ENCODE measurements around the gene DIPK1B. TPM values are rescaled to one million over a fixed set of nuclear protein-coding genes. Genes with fewer than 3 reads are reported as not detected.

DIPK1B gene
- total and polyA plus RNA-seq, 10 donors: 5.2 to 26.5 (median 12.3) TPM

DNA sequence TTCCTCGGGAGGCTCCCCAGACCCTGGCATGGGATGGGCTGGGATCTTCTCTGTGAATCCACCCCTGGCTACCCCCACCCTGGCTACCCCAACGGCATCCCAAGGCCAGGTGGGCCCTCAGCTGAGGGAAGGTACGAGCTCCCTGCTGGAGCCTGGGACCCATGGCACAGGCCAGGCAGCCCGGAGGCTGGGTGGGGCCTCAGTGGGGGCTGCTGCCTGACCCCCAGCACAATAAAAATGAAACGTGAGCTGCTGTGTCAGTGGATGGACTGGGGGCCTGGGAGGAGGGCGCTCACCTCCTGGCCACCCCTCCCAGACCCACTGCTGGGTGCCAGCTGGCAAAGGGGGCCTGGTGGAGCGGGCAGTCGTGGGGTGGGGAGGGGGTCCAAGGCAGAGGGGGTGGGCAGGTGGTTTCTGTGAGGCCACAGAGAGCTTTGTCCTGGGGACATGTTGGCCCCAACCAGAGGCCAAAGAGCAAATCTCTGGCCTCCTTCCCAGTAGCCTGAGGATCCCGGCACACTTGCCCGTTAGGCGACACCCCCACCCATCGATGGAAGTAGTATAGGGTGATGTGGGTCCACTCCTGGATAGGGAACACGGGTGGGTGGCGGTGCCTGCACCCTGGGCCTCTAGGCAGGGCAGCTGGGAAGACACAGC is 39.8 kb upstream of the DIPK1B start:
- Histone ChIP-seq H3K27ac (peak overlapping the region in 5 of 8 donors; percentile 2 to 48 (median 38)), H3K9me3 (no peaks in the 10 kb centered on the region), H3K4me3 (peak overlapping the region in 1 of 8 donors; percentile 81), H3K27me3 (replicated peaks in 1 of 7) (peaks cover 0 to 30% (median 0%) of the 10 kb centered on the region in 7 donors), H3K36me3 (peaks cover 0 to 95% (median 37%) of the 10 kb centered on the region in 6 donors), H3K4me1 (peaks cover 0 to 69% (median 27%) of the 10 kb centered on the region in 6 donors)
- WGBS, 5 donors: 62 to 72% (median 66%) methylated on average over 7 to 14 of the region's 14 CpGs
- no peak for DNase-seq
- intact Hi-C loops (cut with DNase I; ENCODE audit: low total_unique reads): no loop called here
- TF ChIP-seq POLR2A (IDR thresholded peaks at IDR 0.05) (no peak), POLR2AphosphoS5 (IDR thresholded peaks at IDR 0.05) (peak; percentile 5 to 59 (median 8))

DNA sequence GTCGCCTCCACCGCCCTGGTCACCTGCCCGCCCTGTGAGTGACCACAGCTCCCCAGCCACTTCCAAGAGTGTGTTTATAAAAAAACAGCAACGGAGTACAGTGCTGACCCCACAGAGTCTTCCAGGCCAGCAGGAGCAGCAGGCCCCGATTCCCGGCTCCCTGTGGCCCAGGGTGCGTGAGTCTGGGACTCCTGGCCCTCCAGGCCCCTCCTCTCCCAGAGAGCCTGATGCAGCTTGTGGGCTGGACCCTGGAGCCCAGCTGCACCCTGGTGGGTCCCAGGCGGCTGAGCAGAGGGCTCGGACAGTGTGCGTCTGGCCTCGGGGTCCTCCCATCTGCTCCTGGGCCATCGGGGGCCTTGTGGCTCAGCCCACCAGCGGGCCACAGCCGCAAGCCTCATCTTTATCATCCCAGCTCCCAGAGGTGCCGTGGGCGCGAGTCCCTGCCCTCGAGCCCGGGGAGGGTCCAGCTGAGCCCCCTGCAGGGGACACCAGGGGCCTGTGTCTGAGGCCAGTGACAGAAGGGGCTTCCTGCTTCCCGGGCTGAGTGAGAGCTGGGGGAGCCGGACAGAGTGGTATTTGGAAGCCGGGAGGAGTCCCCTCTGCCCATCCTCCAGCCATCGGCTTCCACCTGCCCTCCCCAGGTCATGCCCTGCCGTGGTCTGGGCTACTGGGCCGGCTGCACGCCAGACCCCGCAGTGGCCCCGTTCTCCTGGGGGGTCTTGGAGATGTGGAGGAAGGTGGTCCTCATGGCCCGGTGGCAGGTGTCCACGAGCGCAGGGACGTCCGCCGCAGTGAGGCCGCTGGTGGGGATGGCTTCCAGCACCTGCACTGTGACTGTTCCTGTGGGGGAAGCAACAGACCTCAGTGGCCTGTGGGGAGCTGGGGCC is 39.0 kb upstream of the DIPK1B start:
- Histone ChIP-seq H3K27ac (peak overlapping the region in 5 of 8 donors; percentile 2 to 45 (median 33)), H3K4me1 (peaks cover 0 to 71% (median 30%) of the 10 kb centered on the region in 6 donors), H3K9me3 (no peaks in the 10 kb centered on the region), H3K4me3 (no peak overlapping the region), H3K27me3 (replicated peaks in 1 of 7) (peaks cover 0 to 23% (median 0%) of the 10 kb centered on the region in 7 donors), H3K36me3 (peaks cover 0 to 95% (median 37%) of the 10 kb centered on the region in 6 donors)
- TF ChIP-seq, protein P1, sequence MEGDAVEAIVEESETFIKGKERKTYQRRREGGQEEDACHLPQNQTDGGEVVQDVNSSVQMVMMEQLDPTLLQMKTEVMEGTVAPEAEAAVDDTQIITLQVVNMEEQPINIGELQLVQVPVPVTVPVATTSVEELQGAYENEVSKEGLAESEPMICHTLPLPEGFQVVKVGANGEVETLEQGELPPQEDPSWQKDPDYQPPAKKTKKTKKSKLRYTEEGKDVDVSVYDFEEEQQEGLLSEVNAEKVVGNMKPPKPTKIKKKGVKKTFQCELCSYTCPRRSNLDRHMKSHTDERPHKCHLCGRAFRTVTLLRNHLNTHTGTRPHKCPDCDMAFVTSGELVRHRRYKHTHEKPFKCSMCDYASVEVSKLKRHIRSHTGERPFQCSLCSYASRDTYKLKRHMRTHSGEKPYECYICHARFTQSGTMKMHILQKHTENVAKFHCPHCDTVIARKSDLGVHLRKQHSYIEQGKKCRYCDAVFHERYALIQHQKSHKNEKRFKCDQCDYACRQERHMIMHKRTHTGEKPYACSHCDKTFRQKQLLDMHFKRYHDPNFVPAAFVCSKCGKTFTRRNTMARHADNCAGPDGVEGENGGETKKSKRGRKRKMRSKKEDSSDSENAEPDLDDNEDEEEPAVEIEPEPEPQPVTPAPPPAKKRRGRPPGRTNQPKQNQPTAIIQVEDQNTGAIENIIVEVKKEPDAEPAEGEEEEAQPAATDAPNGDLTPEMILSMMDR (IDR thresholded peaks at IDR 0.05 in 8 of 11, conservative IDR thresholded peaks at IDR 0.05 in 3 of 11): no peak
- TF ChIP-seq POLR2AphosphoS5 (IDR thresholded peaks at IDR 0.05) (peak; percentile 58 to 85 (median 83)), POLR2A (IDR thresholded peaks at IDR 0.05) (no peak)
- intact Hi-C loops (cut with DNase I; ENCODE audit: low total_unique reads): no loop called here
- 62 to 72% (median 68%) methylated on average over 14 to 35 of the region's 35 CpGs for WGBS, 5 donors
- DNase-seq: no peak

DNA sequence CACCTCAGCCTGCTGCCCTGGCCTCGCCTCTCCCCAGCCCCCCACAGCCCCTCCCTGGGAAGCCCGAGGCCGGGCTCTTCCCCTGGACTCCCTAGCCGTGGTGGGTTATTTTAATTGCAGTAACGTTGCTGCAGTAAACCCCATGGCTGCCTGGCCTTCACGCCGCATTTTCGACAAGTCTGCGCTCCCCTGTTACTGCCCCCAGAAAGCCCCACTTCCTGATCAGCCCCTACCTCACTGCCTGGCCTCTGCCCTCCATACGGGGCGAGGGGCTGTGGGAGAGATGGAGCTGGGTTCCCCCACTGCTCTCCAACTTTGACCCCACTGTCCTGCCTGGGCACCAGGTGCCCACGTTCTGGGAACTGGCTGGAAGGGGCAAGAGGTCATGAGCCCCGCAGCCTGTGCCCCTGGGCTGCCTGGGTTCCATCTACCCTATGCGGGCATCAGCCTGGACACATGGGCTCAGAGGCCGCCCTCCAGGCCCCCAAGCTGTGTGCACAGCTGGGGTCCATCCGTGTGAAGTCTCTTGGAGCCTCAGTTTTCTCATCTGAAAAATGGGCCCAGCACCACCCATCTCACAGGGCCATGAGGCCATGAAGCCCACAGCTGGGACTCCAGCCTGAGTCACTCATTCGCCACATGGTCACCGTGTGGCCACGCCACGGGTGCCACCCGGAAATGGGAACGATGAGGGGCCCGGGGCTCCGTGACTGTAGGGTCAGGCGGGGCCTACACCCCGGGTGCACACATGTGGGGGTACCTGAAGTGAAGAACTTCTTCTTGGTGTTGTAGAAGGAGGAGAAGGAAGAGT is 38.2 kb upstream of the DIPK1B start:
- H3K9me3 ChIP-seq: no peaks in the 10 kb centered on the region
- no peak for DNase-seq
- H3K27ac ChIP-seq: peak overlapping the region in 5 of 8 donors; percentile 17 to 45 (median 31)
- H3K27me3 ChIP-seq (replicated peaks in 1 of 7): peaks cover 0 to 16% (median 0%) of the 10 kb centered on the region in 7 donors
- peaks cover 0 to 71% (median 34%) of the 10 kb centered on the region in 6 donors for H3K4me1 ChIP-seq
- intact Hi-C loops (cut with DNase I; ENCODE audit: low total_unique reads): no loop called here
- H3K36me3 ChIP-seq: peaks cover 0 to 87% (median 37%) of the 10 kb centered on the region in 6 donors
- TF ChIP-seq, protein P1 (IDR thresholded peaks at IDR 0.05 in 8 of 11, conservative IDR thresholded peaks at IDR 0.05 in 3 of 11): no peak
- TF ChIP-seq POLR2AphosphoS5 (IDR thresholded peaks at IDR 0.05): peak; percentile 67 to 88 (median 84)
- 55 to 77% (median 63%) methylated on average over 15 to 26 of the region's 26 CpGs for WGBS, 5 donors
- no peak overlapping the region for H3K4me3 ChIP-seq

DNA sequence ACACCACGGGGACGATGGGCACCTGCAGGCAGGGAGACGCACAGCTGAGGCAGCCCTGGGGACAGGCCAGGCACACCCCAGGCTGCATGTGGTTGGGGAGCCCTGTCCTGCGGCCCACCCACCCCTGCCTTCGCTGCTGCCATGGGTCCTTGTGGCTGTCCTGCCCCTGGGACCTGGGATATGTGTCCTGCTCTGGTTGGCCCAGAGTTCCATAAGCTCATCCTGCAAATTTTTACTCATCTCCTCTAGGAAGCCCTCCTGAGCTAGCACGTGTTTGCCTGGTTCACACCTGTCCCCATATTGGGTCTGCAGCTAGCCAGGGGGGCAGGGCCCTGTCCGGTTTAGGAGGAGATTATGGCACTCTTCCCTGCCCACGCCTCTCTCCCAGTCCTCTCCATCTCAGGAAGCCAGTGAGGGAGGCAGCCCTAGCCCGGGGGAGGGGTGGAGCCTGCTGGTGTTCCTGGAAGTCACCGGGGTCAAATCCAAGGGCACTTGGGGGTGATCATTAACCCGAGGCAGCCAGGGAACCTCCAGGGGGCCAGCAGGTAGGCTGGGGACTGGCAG is 37.5 kb upstream of the DIPK1B start:
- TF ChIP-seq, protein P1 (IDR thresholded peaks at IDR 0.05 in 8 of 11, conservative IDR thresholded peaks at IDR 0.05 in 3 of 11): no peak
- peak; percentile 64 to 82 (median 80) for TF ChIP-seq POLR2AphosphoS5 (IDR thresholded peaks at IDR 0.05)
- no peak for TF ChIP-seq POLR2A (IDR thresholded peaks at IDR 0.05)
- 56 to 69% (median 68%) methylated on average over 10 to 11 of the region's 11 CpGs for WGBS, 5 donors

More for the DNA sequence above, 37.5 kb upstream of the DIPK1B start:
- peak overlapping the region in 5 of 8 donors; percentile 17 to 45 (median 31) for H3K27ac ChIP-seq
- peaks cover 0 to 9% (median 0%) of the 10 kb centered on the region in 7 donors for H3K27me3 ChIP-seq (replicated peaks in 1 of 7)
- no peak for DNase-seq
- H3K4me3 ChIP-seq: no peak overlapping the region
- H3K36me3 ChIP-seq: peaks cover 0 to 80% (median 37%) of the 10 kb centered on the region in 6 donors
- H3K9me3 ChIP-seq: no peaks in the 10 kb centered on the region
- peaks cover 0 to 71% (median 37%) of the 10 kb centered on the region in 6 donors for H3K4me1 ChIP-seq
- intact Hi-C loops (cut with DNase I; ENCODE audit: low total_unique reads): no loop called here
